ENCODE data around the gene OLR1. TPM values are rescaled to one million over a fixed set of nuclear protein-coding genes. Genes with fewer than 3 reads are reported as not detected.
A peak's percentile ranks its signal among the peaks of the same experiment; 100 is the strongest.

The OLR1 gene
- total RNA-seq, 2 experiments from 2014 or later = not detected

DNA sequence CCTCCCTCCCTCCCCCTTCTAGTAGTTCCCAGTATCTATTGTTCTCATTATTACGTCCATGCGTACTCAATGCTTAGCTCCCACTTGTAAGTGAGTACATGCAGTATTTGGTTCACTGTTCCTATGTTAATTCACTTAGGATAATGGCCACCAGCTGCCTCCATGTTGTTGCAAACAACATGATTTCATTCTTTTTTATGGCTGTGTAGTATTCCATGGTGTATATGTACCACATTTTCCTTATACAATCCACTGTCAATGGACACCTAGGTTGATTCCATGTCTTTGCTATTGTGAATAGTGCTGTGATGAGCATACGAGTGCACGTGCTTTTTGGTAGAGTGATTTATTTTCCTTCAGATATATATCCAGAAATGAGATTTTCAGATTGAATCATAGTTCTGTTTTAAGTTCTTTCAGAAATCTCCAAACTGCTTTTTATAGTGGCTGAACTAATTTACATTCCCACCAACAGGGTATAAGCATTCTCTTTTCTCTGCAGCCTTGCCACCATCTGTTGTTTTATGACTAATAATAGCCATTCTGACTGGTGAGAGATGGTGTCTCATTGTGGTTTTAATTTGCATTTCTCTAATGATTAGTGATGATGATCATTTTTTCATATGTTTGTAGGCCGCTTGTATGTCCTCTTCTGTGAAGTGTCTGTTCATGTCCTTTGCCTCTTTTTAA is 24.1 kb downstream of the OLR1 start:
- peaks cover 6% of the 10 kb centered on the region for H3K4me1 Mint-ChIP-seq (ENCODE audit: low read depth)
- no peaks in the 10 kb centered on the region for H3K27me3 Mint-ChIP-seq
- CTCF ChIA-PET = interaction anchor here (1.1 kb wide), 2 partner anchors 208 to 324 kb away, joined by 3 to 5 read pairs; no protein-coding TSS in a partner anchor
- H3K4me3 Mint-ChIP-seq = no peak overlapping the region
- ATAC-seq (no peak), DNase-seq (no peak)
- TF ChIP-seq, protein P1, sequence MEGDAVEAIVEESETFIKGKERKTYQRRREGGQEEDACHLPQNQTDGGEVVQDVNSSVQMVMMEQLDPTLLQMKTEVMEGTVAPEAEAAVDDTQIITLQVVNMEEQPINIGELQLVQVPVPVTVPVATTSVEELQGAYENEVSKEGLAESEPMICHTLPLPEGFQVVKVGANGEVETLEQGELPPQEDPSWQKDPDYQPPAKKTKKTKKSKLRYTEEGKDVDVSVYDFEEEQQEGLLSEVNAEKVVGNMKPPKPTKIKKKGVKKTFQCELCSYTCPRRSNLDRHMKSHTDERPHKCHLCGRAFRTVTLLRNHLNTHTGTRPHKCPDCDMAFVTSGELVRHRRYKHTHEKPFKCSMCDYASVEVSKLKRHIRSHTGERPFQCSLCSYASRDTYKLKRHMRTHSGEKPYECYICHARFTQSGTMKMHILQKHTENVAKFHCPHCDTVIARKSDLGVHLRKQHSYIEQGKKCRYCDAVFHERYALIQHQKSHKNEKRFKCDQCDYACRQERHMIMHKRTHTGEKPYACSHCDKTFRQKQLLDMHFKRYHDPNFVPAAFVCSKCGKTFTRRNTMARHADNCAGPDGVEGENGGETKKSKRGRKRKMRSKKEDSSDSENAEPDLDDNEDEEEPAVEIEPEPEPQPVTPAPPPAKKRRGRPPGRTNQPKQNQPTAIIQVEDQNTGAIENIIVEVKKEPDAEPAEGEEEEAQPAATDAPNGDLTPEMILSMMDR (IDR thresholded peaks at IDR 0.05) = no peak
- peaks cover 2% of the 10 kb centered on the region for H3K9me3 Mint-ChIP-seq
- no peak overlapping the region for H3K27ac Mint-ChIP-seq
- POLR2A ChIA-PET = no interaction called here
- intact Hi-C loops (cut with micrococcal nuclease) = no loop called here
- no peaks in the 10 kb centered on the region for H3K36me3 Mint-ChIP-seq (ENCODE audit: low read depth)

DNA sequence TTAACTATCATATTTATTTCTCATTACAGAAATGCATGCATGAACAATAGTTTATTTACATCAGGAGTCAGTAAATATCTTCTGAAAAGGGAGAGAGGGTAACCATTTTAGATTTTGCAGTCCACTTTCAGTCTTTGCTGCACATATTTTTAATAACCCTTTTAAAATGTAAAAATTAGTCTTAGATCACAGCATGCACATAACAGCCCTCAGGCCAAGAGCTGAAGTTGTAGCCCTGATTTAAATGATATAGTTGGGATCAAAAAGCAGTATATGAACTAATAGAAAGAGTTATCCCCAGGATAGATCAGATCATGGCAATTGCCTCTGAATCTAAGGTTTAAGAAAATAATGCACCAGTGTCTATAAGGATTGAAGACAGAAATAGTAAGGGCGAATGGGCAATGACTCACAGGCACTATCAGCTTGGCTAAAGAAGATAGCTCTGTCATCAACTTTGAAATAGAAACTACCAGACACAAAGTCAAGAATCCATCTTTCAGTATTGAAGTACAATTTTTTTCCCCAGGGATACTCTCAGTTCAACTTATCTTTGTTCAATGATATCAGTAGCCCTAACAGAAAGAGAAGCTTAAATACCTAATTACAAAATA is 28.8 kb downstream of the OLR1 start:
- H3K9me3 Mint-ChIP-seq = peaks cover under 1% of the 10 kb centered on the region
- intact Hi-C loops (cut with micrococcal nuclease) = loop anchor here (5.0 kb wide), 2 partner anchors 111 to 331 kb away; partner anchors contain the start of gene CLEC9A
- POLR2A ChIA-PET = no interaction called here
- ATAC-seq (no peak), DNase-seq (no peak)
- H3K27me3 Mint-ChIP-seq = peaks cover 4% of the 10 kb centered on the region
- H3K27ac Mint-ChIP-seq = no peak overlapping the region
- CTCF ChIA-PET = interaction anchor here (1.0 to 2.1 kb wide), 8 partner anchors 10 to 400 kb away, joined by 3 to 13 read pairs (median 6); partner anchors contain the start of gene GABARAPL1
- H3K4me3 Mint-ChIP-seq = no peak overlapping the region
- peaks cover 5% of the 10 kb centered on the region for H3K4me1 Mint-ChIP-seq (ENCODE audit: low read depth)
- TF ChIP-seq, protein P1 (IDR thresholded peaks at IDR 0.05) = no peak
- H3K36me3 Mint-ChIP-seq (ENCODE audit: low read depth) = no peaks in the 10 kb centered on the region

DNA sequence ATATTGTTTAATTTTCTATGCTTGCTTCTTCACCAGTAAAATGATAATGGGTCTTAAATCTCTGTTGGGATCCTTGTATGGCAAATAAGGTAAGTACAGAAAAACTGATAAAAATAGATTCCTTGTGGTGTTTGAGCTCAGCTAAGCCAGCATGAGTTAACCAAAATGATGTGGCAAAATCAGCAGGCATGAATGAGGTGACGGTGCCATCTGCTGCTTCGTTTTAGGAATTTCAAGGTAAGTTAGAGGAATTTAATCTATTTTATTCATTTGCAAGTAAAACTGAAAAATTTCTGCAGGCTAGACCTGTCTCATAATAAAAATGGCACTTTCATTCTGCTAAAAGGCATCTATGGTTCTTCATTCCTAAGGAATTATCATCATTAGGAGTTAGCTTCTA is 31.9 kb downstream of the OLR1 start:
- TF ChIP-seq, protein P1 (IDR thresholded peaks at IDR 0.05) = peak; percentile 66
- Mint-ChIP-seq H3K27ac (no peak overlapping the region), H3K4me1 (ENCODE audit: low read depth) (peaks cover 2% of the 10 kb centered on the region), H3K4me3 (no peak overlapping the region), H3K9me3 (no peaks in the 10 kb centered on the region), H3K27me3 (peaks cover 6% of the 10 kb centered on the region), H3K36me3 (ENCODE audit: low read depth) (no peaks in the 10 kb centered on the region)
- ATAC-seq = peak; percentile 49
- intact Hi-C loops (cut with micrococcal nuclease) = loop anchor here (5.0 kb wide), 2 partner anchors 108 to 328 kb away; partner anchors contain the start of gene CLEC9A
- POLR2A ChIA-PET = interaction anchor here (0.6 to 1.1 kb wide), 3 partner anchors 10 to 46 kb away, joined by 3 read pairs; partner anchors contain the start of gene CLEC7A
- DNase-seq = peak; percentile 66
- CTCF ChIA-PET = interaction anchor here (0.7 to 3.6 kb wide), 36 partner anchors 8 to 886 kb away, joined by 3 to 25 read pairs (median 4); partner anchors contain the start of genes CLEC12B, CLEC7A and CLEC9A

DNA sequence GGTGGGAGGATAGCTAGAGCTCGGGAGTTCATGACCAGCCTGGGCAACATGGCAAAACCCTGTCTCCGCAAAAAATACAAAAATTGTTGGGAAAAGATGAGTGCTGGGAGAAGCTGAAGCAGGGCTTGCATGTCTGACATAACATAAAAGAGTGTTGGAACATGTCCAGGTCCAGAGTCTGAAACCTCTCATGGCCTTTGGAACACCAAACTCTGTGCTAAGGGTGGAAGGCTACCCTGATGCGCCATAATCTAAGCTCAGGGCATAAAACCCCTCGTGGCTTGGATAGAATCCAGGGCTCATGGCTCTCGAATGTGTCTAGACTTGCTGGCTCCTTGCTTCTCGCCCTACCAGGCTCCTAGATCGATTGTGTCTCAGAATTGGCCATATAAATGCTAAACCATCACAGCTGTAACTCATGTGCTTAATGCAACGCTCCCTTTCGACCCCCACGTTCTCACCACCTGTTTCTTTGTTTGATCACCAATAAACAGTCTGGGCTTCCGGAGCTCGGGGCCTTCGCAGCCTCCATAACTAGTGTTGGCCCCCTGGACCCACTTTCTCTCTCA is 35.2 kb downstream of the OLR1 start:
- H3K4me1 Mint-ChIP-seq (ENCODE audit: low read depth) = peaks cover 2% of the 10 kb centered on the region
- no peaks in the 10 kb centered on the region for H3K9me3 Mint-ChIP-seq
- no peaks in the 10 kb centered on the region for H3K36me3 Mint-ChIP-seq (ENCODE audit: low read depth)
- H3K27ac Mint-ChIP-seq = no peak overlapping the region
- DNase-seq (no peak), ATAC-seq (no peak)
- intact Hi-C loops (cut with micrococcal nuclease) = loop anchor here (10.0 kb wide), 2 partner anchors 192 to 392 kb away; no protein-coding TSS in a partner anchor
- ChIA-PET POLR2A (interaction anchor here (0.6 to 0.8 kb wide), 2 partner anchors 63 to 385 kb away, joined by 3 read pairs; no protein-coding TSS in a partner anchor), CTCF (interaction anchor here (0.7 to 1.7 kb wide), 5 partner anchors 17 to 325 kb away, joined by 3 to 6 read pairs (median 3); no protein-coding TSS in a partner anchor)
- TF ChIP-seq, protein P1 (IDR thresholded peaks at IDR 0.05) = no peak
- H3K27me3 Mint-ChIP-seq = peaks cover 8% of the 10 kb centered on the region
- H3K4me3 Mint-ChIP-seq = no peak overlapping the region

Measured in activated CD8-positive, alpha-beta T cell treated with anti-CD3 and anti-CD28 coated beads for 36 hours (primary cell).